Peyer's patch (tissue), 4 donors: Measurements from ENCODE around the gene ZNF618. TPM values are rescaled to one million over a fixed set of nuclear protein-coding genes. Genes with fewer than 3 reads are reported as not detected.

ENCODE experiments used
- DNase-seq, 3 donors: peaks; one replicate each; pipeline ENCODE4 v3.0.0-alpha.2; 2017 to 2019
- H3K27ac ChIP-seq, 4 donors: fragments of 200-600 bp; sonication (generic); one replicate each; pipeline ENCODE4 v1.5.1; 2016 to 2019
- H3K27me3 ChIP-seq, 2 donors: fragments of 200-600 bp; sonication (generic); one replicate each; pipeline ENCODE4 v1.5.1; 2019
- H3K36me3 ChIP-seq, 3 donors: fragments of 200-600 bp; sonication (generic); one replicate each; pipeline ENCODE4 v1.5.1; 2016 to 2019
- H3K4me1 ChIP-seq, 4 donors: fragments of 200-600 bp; sonication (generic); one replicate each; pipeline ENCODE4 v1.5.1; 2016 to 2019
- H3K4me3 ChIP-seq, 4 donors: fragments of 200-600 bp; sonication (generic); 1 replicate in 3 of 4; 2 replicates in 1 of 4; pipeline ENCODE4 v1.5.1; 2016 to 2019; ENCODE audit warnings: mild to moderate bottlenecking in 1 of 4
- H3K9me3 ChIP-seq, 4 donors: fragments of 200-600 bp; sonication (generic); one replicate each; pipeline ENCODE4 v1.5.1; 2016 to 2019; ENCODE audit warnings: mild to moderate bottlenecking in 1 of 4
- POLR2A ChIP-seq, 2 donors: fragments of 450-650 bp; IDR thresholded peaks; one replicate each; pipeline ENCODE4 v1.5.1; 2017; ENCODE audit warnings: antibody characterized with exemption in 2 of 2, mild to moderate bottlenecking in 2 of 2, moderate library complexity in 2 of 2
- total RNA-seq, 4 donors: library from RNA; depleted of rRNA; stranded (reverse); fragments of >200 nt; gene quantifications; one replicate each; pipeline ENCODE4 v1.1.0, GENCODE V29; 2016
- TF ChIP-seq, protein P1 (sequence below), 6 experiments: fragments of 450-650 bp in 4 of 6; fragments of 200-600 bp in 2 of 6; sonication (generic) in 1 of 6; IDR thresholded peaks; one replicate each; pipeline ENCODE4 v1.5.1; 2017 to 2019; ENCODE audit warnings: antibody characterized with exemption in 6 of 6, mild to moderate bottlenecking in 3 of 6, moderate library complexity in 1 of 6

The ZNF618 gene, protein sequence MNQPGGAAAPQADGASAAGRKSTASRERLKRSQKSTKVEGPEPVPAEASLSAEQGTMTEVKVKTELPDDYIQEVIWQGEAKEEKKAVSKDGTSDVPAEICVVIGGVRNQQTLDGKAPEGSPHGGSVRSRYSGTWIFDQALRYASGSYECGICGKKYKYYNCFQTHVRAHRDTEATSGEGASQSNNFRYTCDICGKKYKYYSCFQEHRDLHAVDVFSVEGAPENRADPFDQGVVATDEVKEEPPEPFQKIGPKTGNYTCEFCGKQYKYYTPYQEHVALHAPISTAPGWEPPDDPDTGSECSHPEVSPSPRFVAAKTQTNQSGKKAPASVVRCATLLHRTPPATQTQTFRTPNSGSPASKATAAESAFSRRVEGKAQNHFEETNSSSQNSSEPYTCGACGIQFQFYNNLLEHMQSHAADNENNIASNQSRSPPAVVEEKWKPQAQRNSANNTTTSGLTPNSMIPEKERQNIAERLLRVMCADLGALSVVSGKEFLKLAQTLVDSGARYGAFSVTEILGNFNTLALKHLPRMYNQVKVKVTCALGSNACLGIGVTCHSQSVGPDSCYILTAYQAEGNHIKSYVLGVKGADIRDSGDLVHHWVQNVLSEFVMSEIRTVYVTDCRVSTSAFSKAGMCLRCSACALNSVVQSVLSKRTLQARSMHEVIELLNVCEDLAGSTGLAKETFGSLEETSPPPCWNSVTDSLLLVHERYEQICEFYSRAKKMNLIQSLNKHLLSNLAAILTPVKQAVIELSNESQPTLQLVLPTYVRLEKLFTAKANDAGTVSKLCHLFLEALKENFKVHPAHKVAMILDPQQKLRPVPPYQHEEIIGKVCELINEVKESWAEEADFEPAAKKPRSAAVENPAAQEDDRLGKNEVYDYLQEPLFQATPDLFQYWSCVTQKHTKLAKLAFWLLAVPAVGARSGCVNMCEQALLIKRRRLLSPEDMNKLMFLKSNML
- total RNA-seq = 10 to 100 TPM in 1 of 4 donors, 1 to 10 TPM in 3; 2.8 to 26.4 (median 4.1) TPM

DNA sequence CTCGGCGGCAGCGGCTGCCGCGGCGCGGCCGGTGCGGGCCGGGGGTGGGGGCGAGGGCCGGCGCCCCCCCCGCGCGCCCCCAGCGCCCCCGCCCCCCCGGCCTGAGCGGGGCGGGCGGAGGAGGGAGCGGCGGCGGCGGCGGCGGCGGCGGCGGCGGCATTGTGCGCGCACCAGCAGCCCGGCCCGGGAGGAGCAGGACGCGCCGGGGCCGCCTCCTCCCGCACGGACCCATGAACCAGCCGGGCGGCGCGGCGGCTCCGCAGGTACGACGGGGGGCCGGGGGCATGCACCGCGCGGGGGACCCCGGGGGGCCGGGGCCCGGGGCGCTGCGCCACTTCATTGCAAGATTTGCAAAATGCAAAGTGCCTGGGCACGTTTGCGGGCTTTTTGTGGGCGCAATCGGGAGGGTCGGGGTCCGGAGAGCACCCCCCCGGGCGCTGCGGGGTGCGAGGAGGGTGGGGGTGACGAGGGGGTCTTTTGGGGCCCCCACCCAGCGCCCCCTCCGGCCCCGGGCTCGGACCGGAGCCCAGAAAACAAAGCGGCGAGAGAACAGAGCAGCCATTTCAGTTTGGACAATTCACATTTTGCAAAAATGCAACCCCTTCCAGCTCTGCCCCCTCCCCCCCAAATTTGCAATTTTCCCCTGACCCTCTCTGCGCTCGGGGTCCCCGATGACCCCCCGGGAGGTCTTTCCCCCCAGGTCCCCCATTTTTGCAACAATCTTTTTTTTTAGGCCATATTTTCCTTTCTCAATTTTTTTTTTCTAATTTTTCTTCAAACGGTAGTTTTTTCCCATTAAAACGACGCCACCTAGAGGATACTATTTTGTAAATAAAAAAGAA is at the start of gene ZNF618:
Gene ZNF618 (plus strand): TSS at position 159 of the 842 bp plus-strand sequence. CDS start 72 bp downstream, at position 231.
- peak in 2 of 3 donors; percentile 53 for DNase-seq
- Histone ChIP-seq H3K4me1 (no peaks in the 10 kb centered on the region), H3K27ac (peak within 1 kb of the TSS in 3 of 4 donors; percentile 63 to 78 (median 72)), H3K9me3 (no peaks in the 10 kb centered on the region), H3K4me3 (peak within 1 kb of the TSS; percentile 63 to 98 (median 82)), H3K36me3 (no peaks in the 10 kb centered on the region), H3K27me3 (no peaks in the 10 kb centered on the region)
- no peak for TF ChIP-seq POLR2A (IDR thresholded peaks at IDR 0.05)
- TF ChIP-seq, protein P1, sequence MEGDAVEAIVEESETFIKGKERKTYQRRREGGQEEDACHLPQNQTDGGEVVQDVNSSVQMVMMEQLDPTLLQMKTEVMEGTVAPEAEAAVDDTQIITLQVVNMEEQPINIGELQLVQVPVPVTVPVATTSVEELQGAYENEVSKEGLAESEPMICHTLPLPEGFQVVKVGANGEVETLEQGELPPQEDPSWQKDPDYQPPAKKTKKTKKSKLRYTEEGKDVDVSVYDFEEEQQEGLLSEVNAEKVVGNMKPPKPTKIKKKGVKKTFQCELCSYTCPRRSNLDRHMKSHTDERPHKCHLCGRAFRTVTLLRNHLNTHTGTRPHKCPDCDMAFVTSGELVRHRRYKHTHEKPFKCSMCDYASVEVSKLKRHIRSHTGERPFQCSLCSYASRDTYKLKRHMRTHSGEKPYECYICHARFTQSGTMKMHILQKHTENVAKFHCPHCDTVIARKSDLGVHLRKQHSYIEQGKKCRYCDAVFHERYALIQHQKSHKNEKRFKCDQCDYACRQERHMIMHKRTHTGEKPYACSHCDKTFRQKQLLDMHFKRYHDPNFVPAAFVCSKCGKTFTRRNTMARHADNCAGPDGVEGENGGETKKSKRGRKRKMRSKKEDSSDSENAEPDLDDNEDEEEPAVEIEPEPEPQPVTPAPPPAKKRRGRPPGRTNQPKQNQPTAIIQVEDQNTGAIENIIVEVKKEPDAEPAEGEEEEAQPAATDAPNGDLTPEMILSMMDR (IDR thresholded peaks at IDR 0.05) = peak in 5 of 6 experiments; percentile 3 to 62 (median 18)

DNA sequence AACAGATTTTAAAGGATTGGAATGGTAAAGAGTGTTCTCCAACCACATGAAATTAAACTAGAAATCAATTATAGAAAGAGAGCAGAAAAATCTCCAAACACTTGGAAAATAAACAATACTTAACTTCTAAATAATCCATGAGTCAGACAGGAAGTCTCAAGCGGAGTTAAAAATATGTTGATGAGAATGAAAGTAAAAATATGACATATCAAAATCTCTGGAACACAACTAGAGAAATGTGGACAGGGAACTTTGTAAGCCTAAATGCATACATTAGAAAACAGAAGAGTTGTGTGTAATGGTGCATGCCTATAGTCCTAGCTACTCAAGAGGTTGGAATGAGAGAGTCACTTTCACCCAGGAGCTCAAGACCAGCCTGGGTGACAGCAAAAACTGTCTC is 47.9 kb upstream of the ZNF618 start:
- TF ChIP-seq, protein P1 (IDR thresholded peaks at IDR 0.05) = no peak
- no peak for TF ChIP-seq POLR2A (IDR thresholded peaks at IDR 0.05)
- no peak overlapping the region for H3K4me3 ChIP-seq

DNA sequence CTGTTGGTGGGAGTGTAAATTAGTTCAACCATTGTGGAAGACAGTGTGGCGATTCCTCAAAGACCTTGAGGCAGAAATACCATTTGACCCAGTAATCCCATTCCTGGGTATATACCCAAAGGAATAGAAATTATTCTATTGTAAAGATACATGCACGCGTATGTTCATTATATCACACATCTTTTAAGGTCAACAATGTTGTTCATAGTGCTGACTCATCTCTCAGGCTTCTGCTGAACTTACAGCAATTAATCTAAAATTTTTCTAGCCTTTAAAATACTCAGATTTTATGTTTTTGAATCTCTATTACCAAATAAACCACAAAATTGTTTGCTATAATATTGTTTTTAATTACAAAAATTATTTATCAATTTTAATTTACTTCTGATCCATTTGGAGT is 38.8 kb upstream of the ZNF618 start:
- TF ChIP-seq POLR2A (IDR thresholded peaks at IDR 0.05) = no peak
- TF ChIP-seq, protein P1 (IDR thresholded peaks at IDR 0.05) = no peak
- Histone ChIP-seq H3K36me3 (no peaks in the 10 kb centered on the region), H3K27me3 (no peaks in the 10 kb centered on the region), H3K27ac (no peak overlapping the region), H3K4me3 (no peak overlapping the region), H3K9me3 (no peaks in the 10 kb centered on the region), H3K4me1 (no peaks in the 10 kb centered on the region)
- no peak for DNase-seq

More for the DNA sequence above, 47.9 kb upstream of the ZNF618 start:
- no peak for DNase-seq
- H3K4me1 ChIP-seq = no peaks in the 10 kb centered on the region
- no peaks in the 10 kb centered on the region for H3K27me3 ChIP-seq
- peaks cover 0 to 3% (median 0%) of the 10 kb centered on the region in 4 donors for H3K9me3 ChIP-seq
- no peak overlapping the region for H3K27ac ChIP-seq
- no peaks in the 10 kb centered on the region for H3K36me3 ChIP-seq

DNA sequence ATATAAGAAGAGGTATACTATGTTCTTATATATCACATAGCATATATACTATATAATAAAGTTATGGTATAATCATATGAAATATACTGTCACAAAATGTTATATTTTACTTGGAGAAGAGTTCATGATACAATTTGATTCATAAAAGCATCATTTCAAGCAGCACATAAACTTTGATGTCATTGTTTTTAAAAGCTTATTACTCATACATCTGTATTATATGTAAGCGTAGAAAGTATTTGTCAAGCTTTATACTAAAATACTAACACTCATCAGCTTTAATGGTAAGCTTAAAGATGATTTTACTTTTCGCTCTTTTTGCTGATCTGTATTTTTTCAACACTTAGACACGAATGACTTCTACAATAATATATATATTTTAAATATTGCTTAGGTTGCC is 34.0 kb upstream of the ZNF618 start:
- Histone ChIP-seq H3K27ac (no peak overlapping the region), H3K36me3 (no peaks in the 10 kb centered on the region), H3K9me3 (no peaks in the 10 kb centered on the region), H3K4me1 (no peaks in the 10 kb centered on the region), H3K4me3 (no peak overlapping the region), H3K27me3 (no peaks in the 10 kb centered on the region)
- no peak for DNase-seq
- TF ChIP-seq, protein P1 (IDR thresholded peaks at IDR 0.05) = no peak
- no peak for TF ChIP-seq POLR2A (IDR thresholded peaks at IDR 0.05)

DNA sequence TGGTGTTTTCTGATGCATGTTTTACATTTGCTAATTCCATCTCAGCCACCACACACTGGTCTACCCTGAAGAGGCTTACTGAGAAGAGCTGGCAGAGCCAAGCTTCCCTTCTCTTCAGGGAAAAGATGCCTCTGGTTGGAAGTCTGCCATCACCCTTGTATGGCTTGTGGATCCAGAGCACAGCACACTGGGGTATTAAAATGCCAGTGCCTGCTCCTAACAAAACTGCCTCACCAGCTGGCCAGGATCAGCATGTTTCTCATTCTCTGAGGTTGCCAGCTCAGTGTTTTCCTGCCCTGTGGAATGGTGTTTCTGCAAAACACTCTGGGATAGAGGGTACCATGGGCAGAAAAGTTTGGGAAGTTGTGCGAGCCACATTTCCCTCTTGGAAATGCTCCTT is 31.6 kb upstream of the ZNF618 start:
- Histone ChIP-seq H3K4me3 (no peak overlapping the region), H3K27me3 (no peaks in the 10 kb centered on the region), H3K9me3 (no peaks in the 10 kb centered on the region), H3K27ac (no peak overlapping the region), H3K4me1 (no peaks in the 10 kb centered on the region), H3K36me3 (no peaks in the 10 kb centered on the region)
- TF ChIP-seq, protein P1 (IDR thresholded peaks at IDR 0.05) = no peak
- TF ChIP-seq POLR2A (IDR thresholded peaks at IDR 0.05) = no peak
- DNase-seq = no peak
